K562 (cell line): ENCODE results near the gene B4GALNT4. TPM values are rescaled to one million over a fixed set of nuclear protein-coding genes. Genes with fewer than 3 reads are reported as not detected.

Experiments used
- CEBPB ChIP-seq: fragments of 450-650 bp; IDR thresholded peaks from 2 replicates; pipeline ENCODE4 v1.6.1; 2016; ENCODE audit warnings: missing genetic modification characterization, missing compliant biosample characterization
- L3MBTL2 ChIP-seq: fragments of 450-650 bp; IDR thresholded peaks from 2 replicates; pipeline ENCODE4 v1.6.1; 2016; ENCODE audit warnings: mild to moderate bottlenecking, moderate library complexity
- MTA1 ChIP-seq: fragments of 450-650 bp; IDR thresholded peaks from 2 replicates; pipeline ENCODE4 v1.6.1; 2017; ENCODE audit warnings: borderline replicate concordance
- SUPT5H ChIP-seq: fragments of 450-650 bp; IDR thresholded peaks from 2 replicates; pipeline ENCODE4 v1.6.1; 2016
- TRIM24 ChIP-seq, 2 experiments: fragments of 450-650 bp; IDR thresholded peaks; 2 replicates each; pipeline ENCODE4 v1.6.1; 2016
- ZNF232 ChIP-seq: sonication (generic); formaldehyde crosslinking; IDR thresholded peaks from 2 replicates; pipeline ENCODE4 v1.8.0; 2022; ENCODE audit warnings: mild to moderate bottlenecking, missing genetic modification reagents
- ZNF76 ChIP-seq: fragments of 250-450 bp; sonication (Bioruptor Pico); IDR thresholded peaks from 2 replicates; pipeline ENCODE4 v1.4.0; 2020; ENCODE audit warnings: mild to moderate bottlenecking, moderate library complexity, borderline replicate concordance
- polyA plus RNA-seq, 8 experiments: library from polyadenylated mRNA; depleted of rRNA in 4 of 8; stranded (reverse) in 5 of 8; unstranded in 3 of 8; fragments of >200 nt; fragmentation: Nextera tagmentation in 2 of 8; fragmentation: Illumina TruSeq in 1 of 8; extraction: Ambion mirVana in 2 of 8; extraction: Trizol in 1 of 8; gene quantifications; 2 replicates each; pipeline versions ENCODE4 v1.2.1 to v1.2.3, GENCODE V29; 2011 to 2014; ENCODE audit warnings: inconsistent platforms in 1 of 8, missing spikeins in 1 of 8
- total RNA-seq, 7 experiments: library from RNA; depleted of rRNA in 6 of 7; stranded (reverse); fragments of >200 nt in 6 of 7; fragmentation: Illumina TruSeq in 2 of 7; extraction: Trizol in 2 of 7; gene quantifications; 2 replicates each; pipeline versions ENCODE4 v1.2.1 to v1.2.3, GENCODE V29; 2011 to 2021; ENCODE audit warnings: low replicate concordance in 1 of 7
- TF ChIP-seq, protein P1 (sequence below): sonication (generic); formaldehyde crosslinking; IDR thresholded peaks from 2 replicates; pipeline ENCODE4 v1.4.0; 2020; ENCODE audit warnings: mild to moderate bottlenecking, missing genetic modification reagents
- TF ChIP-seq, protein P2 (sequence below): fragments of 450-650 bp; IDR thresholded peaks from 2 replicates; pipeline ENCODE4 v1.6.1; 2016; ENCODE audit warnings: missing biosample characterization, missing genetic modification characterization
- TF ChIP-seq, protein P3 (sequence below): fragments of 450-650 bp; IDR thresholded peaks from 2 replicates; pipeline ENCODE4 v1.6.1; 2018; ENCODE audit warnings: mild to moderate bottlenecking, low read depth; ENCODE audit not compliant: partially characterized antibody
- TF ChIP-seq, protein P4 (sequence below): sonication (generic); formaldehyde crosslinking; IDR thresholded peaks from 2 replicates; pipeline ENCODE4 v1.8.1; 2023; ENCODE audit warnings: mild to moderate bottlenecking, missing genetic modification reagents, moderate library complexity
- TF ChIP-seq, protein P5 (sequence below): fragments of 450-650 bp; IDR thresholded peaks from 2 replicates; pipeline ENCODE4 v1.6.1; 2016; ENCODE audit warnings: low read depth

The B4GALNT4 gene
- total and polyA plus RNA-seq, 9 of the 15 experiments (the other 6 are each of a cell fraction or from before 2014, with no cell fraction given): 0.20 to 37.1 (median 10.8) TPM; not detected in 1

DNA sequence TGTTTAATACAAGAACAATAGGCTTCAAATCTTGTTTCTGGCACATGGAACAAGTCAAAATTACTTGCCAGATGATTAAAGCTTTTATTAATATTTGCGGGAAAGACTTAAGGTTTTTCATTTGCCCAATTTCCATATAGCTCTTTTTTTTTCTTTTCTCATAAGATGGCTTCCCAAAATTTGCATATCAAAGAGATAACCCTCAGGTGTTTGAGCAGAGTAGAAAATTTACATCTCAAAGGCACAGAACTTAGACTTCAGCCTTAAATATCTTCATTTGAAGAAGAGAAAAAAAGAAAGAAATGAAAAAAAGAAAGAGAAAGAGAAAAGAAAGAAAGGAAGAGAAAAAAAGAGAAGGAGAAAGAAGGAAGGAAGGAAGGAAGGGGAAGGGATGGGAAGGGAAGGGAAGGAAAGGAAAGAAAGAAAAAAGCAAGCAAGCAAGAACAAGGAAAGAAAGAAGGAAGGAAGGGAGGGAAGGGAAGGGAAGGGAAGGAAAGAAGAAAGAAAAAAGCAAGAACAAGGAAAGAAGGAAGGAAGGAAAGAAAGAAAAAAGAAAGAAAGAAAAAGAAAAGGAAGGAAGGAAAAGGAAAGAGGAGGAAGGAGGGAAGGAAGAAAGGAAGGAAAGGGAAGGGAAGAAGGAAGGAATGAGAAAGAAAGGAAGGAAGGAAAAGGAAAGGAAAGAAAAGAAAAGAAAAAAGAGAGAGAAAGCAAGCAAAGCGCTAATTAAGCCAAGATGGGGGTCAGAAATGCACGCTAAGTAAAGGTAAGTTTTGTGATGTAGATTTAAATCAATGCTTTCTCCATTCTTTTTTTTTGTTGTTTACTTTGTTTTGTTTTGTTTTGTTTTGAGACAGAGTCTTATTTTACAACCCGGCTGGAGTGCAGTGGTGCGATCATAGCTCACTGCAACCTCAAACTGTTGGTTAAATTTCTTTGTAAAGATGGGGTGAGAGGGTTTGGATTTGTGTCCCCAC, 28.5 kb upstream of the B4GALNT4 start (continued):
- TF ChIP-seq, protein P1, sequence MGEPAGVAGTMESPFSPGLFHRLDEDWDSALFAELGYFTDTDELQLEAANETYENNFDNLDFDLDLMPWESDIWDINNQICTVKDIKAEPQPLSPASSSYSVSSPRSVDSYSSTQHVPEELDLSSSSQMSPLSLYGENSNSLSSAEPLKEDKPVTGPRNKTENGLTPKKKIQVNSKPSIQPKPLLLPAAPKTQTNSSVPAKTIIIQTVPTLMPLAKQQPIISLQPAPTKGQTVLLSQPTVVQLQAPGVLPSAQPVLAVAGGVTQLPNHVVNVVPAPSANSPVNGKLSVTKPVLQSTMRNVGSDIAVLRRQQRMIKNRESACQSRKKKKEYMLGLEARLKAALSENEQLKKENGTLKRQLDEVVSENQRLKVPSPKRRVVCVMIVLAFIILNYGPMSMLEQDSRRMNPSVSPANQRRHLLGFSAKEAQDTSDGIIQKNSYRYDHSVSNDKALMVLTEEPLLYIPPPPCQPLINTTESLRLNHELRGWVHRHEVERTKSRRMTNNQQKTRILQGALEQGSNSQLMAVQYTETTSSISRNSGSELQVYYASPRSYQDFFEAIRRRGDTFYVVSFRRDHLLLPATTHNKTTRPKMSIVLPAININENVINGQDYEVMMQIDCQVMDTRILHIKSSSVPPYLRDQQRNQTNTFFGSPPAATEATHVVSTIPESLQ: no peak
- TF ChIP-seq, protein P2, sequence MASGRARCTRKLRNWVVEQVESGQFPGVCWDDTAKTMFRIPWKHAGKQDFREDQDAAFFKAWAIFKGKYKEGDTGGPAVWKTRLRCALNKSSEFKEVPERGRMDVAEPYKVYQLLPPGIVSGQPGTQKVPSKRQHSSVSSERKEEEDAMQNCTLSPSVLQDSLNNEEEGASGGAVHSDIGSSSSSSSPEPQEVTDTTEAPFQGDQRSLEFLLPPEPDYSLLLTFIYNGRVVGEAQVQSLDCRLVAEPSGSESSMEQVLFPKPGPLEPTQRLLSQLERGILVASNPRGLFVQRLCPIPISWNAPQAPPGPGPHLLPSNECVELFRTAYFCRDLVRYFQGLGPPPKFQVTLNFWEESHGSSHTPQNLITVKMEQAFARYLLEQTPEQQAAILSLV: no peak
- peak; percentile 86 for TF ChIP-seq MTA1
- TF ChIP-seq TRIM24 (IDR thresholded peaks at IDR 0.05): peak; percentile 33 to 57; a peak in 2 of 4 replicates
- TF ChIP-seq SUPT5H: 0 out of 2 replicates have a peak, but pooled peaks have one; percentile 5
- TF ChIP-seq, protein P3, sequence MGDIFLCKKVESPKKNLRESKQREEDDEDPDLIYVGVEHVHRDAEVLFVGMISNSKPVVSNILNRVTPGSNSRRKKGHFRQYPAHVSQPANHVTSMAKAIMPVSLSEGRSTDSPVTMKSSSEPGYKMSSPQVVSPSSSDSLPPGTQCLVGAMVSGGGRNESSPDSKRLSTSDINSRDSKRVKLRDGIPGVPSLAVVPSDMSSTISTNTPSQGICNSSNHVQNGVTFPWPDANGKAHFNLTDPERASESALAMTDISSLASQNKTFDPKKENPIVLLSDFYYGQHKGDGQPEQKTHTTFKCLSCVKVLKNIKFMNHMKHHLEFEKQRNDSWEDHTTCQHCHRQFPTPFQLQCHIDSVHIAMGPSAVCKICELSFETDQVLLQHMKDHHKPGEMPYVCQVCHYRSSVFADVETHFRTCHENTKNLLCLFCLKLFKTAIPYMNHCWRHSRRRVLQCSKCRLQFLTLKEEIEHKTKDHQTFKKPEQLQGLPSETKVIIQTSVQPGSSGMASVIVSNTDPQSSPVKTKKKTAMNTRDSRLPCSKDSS: no peak
- TF ChIP-seq L3MBTL2: no peak
- TF ChIP-seq ZNF76: no peak
- TF ChIP-seq ZNF232: no peak
- TF ChIP-seq CEBPB (tag): no peak
- TF ChIP-seq, protein P4, sequence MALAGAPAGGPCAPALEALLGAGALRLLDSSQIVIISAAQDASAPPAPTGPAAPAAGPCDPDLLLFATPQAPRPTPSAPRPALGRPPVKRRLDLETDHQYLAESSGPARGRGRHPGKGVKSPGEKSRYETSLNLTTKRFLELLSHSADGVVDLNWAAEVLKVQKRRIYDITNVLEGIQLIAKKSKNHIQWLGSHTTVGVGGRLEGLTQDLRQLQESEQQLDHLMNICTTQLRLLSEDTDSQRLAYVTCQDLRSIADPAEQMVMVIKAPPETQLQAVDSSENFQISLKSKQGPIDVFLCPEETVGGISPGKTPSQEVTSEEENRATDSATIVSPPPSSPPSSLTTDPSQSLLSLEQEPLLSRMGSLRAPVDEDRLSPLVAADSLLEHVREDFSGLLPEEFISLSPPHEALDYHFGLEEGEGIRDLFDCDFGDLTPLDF (CRISPR knock-in tag): no peak
- TF ChIP-seq, protein P5, sequence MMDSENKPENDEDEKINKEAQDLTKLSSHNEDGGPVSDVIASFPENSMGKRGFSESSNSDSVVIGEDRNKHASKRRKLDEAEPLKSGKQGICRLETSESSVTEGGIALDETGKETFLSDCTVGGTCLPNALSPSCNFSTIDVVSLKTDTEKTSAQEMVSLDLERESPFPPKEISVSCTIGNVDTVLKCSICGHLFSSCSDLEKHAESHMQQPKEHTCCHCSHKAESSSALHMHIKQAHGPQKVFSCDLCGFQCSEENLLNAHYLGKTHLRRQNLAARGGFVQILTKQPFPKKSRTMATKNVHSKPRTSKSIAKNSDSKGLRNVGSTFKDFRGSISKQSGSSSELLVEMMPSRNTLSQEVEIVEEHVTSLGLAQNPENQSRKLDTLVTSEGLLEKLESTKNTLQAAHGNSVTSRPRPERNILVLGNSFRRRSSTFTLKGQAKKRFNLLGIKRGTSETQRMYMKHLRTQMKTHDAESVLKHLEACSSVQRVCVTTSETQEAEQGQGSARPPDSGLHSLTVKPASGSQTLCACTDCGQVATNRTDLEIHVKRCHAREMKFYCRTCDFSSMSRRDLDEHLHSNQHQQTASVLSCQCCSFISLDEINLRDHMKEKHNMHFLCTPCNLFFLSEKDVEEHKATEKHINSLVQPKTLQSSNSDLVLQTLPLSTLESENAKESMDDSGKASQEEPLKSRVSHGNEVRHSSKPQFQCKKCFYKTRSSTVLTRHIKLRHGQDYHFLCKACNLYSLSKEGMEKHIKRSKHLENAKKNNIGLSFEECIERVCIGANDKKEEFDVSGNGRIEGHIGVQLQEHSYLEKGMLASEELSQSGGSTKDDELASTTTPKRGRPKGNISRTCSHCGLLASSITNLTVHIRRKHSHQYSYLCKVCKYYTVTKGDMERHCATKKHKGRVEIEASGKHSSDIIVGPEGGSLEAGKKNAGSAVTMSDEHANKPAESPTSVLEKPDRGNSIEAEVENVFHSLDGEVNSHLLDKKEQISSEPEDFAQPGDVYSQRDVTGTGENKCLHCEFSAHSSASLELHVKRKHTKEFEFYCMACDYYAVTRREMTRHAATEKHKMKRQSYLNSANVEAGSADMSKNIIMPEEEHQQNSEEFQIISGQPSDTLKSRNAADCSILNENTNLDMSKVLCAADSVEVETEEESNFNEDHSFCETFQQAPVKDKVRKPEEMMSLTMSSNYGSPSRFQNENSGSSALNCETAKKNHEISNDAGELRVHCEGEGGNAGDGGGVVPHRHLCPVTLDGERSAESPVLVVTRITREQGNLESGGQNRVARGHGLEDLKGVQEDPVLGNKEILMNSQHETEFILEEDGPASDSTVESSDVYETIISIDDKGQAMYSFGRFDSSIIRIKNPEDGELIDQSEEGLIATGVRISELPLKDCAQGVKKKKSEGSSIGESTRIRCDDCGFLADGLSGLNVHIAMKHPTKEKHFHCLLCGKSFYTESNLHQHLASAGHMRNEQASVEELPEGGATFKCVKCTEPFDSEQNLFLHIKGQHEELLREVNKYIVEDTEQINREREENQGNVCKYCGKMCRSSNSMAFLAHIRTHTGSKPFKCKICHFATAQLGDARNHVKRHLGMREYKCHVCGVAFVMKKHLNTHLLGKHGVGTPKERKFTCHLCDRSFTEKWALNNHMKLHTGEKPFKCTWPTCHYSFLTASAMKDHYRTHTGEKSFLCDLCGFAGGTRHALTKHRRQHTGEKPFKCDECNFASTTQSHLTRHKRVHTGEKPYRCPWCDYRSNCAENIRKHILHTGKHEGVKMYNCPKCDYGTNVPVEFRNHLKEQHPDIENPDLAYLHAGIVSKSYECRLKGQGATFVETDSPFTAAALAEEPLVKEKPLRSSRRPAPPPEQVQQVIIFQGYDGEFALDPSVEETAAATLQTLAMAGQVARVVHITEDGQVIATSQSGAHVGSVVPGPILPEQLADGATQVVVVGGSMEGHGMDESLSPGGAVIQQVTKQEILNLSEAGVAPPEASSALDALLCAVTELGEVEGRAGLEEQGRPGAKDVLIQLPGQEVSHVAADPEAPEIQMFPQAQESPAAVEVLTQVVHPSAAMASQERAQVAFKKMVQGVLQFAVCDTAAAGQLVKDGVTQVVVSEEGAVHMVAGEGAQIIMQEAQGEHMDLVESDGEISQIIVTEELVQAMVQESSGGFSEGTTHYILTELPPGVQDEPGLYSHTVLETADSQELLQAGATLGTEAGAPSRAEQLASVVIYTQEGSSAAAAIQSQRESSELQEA: peak; percentile 47; the same call in 1 of the 2 replicates
